SH-SY5Y (cell line): ENCODE results near the gene DLG1.

Experiments
- GATA2 ChIP-seq: IDR thresholded peaks from 2 replicates; pipeline ENCODE4 v1.6.1; 2011; ENCODE audit warnings: mild to moderate bottlenecking, low read depth, low read length
- GATA3 ChIP-seq: IDR thresholded peaks from 2 replicates; pipeline ENCODE4 v1.6.1; 2011; ENCODE audit warnings: low read depth, mild to moderate bottlenecking, low read length, moderate library complexity

DNA sequence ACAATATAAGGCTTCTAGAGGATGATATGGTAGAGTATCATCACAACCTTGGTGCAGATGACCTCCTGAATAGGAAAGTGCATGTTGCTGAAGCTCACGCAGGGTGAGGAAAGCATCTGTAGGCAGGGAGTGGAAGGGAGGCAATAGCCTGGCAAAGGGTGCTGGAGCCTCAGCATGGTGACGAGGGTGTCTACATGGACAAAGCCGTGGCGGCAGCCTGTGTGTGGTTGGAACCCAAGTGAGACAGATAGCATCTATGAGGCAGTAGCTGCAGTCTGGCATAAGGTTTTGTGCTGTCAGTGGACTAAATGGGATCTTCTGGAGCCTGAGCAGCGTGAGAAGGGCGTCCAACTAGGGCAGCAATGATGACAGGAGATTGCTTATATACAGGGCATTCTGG, 132.5 kb downstream of the DLG1 start:
- TF ChIP-seq GATA2 (peak; percentile 97), GATA3 (peak; percentile 91)
